B cell (primary cell): ENCODE results near the gene NT5DC3. TPM values are rescaled to one million over a fixed set of nuclear protein-coding genes. Genes with fewer than 3 reads are reported as not detected.

ENCODE experiments used
- ATAC-seq: fragments of 200-7000 bp; cut with Tn5 transposase; one replicate; pipeline ENCODE4 v1.10.0; 2021; ENCODE audit warnings: low read depth, mild to moderate bottlenecking, moderate number of reproducible peaks, moderate library complexity
- CTCF ChIA-PET: fragments of 350-600 bp; sonication (Branson Sonifier 250); formaldehyde crosslinking; loops from one replicate; lab custom pipeline; 2021; ENCODE audit warnings: antibody characterized with exemption, inconsistent platforms; lab: Charles Lee
- POLR2A ChIA-PET: fragments of 350-600 bp; sonication (Branson Sonifier 250); formaldehyde crosslinking; loops from one replicate; lab custom pipeline; 2021; ENCODE audit warnings: antibody characterized with exemption; lab: Charles Lee
- DNase-seq: peaks from one replicate; pipeline ENCODE4 v3.0.0; 2013
- H2AFZ ChIP-seq: 2 replicates; pipeline ENCODE4 v1.6.1; 2012; ENCODE audit warnings: mild to moderate bottlenecking, low read depth, low read length; ENCODE audit not compliant: insufficient read depth, poor library complexity, severe bottlenecking
- H3K27ac ChIP-seq, 2 donors: 1 replicate in 1 of 2; 2 replicates in 1 of 2; pipeline ENCODE4 v1.5.1; 2012 to 2013; ENCODE audit warnings: low read length in 2 of 2, mild to moderate bottlenecking in 2 of 2, moderate library complexity in 1 of 2
- H3K27me3 ChIP-seq, 4 experiments: fragments of 200-600 bp in 1 of 4; sonication (generic) in 1 of 4; replicated peaks in 1 of 4; 1 replicate in 2 of 4; 2 replicates in 2 of 4; pipeline versions ENCODE4 v1.6.1 to v1.7.0; 2013 to 2016; ENCODE audit warnings: low read length in 3 of 4, mild to moderate bottlenecking in 2 of 4, mixed read lengths in 1 of 4, moderate library complexity in 1 of 4; ENCODE audit not compliant: insufficient read depth in 4 of 4, control insufficient read depth in 3 of 4; ENCODE audit errors: control extremely low read depth in 1 of 4
- H3K36me3 ChIP-seq, 2 experiments: replicated peaks in 1 of 2; 1 replicate in 1 of 2; 2 replicates in 1 of 2; pipeline versions ENCODE4 v1.6.1 to v1.7.1; 2013; ENCODE audit warnings: low read length in 1 of 2; ENCODE audit not compliant: insufficient read depth in 2 of 2, control insufficient read depth in 1 of 2; ENCODE audit errors: control extremely low read depth in 1 of 2, extremely low read depth in 1 of 2
- H3K4me1 ChIP-seq, 2 donors: fragments of 200-600 bp in 1 of 2; sonication (generic) in 1 of 2; 1 replicate in 1 of 2; 2 replicates in 1 of 2; pipeline versions ENCODE4 v1.5.1 to v1.6.1; 2013 to 2017; ENCODE audit warnings: low read length in 2 of 2; ENCODE audit not compliant: control insufficient read depth in 2 of 2, insufficient read depth in 2 of 2
- H3K4me2 ChIP-seq: replicated peaks from 2 replicates; pipeline ENCODE3; 2012; ENCODE audit warnings: mild to moderate bottlenecking, low read depth, low read length; ENCODE audit not compliant: poor library complexity, severe bottlenecking
- H3K4me3 ChIP-seq, 5 experiments: fragments of 200-600 bp in 1 of 5; sonication (generic) in 1 of 5; 1 replicate in 3 of 5; 2 replicates in 2 of 5; pipeline versions ENCODE4 v1.5.1 to v1.7.0; 2011 to 2016; ENCODE audit warnings: low read length in 4 of 5, mild to moderate bottlenecking in 4 of 5, low read depth in 2 of 5, control low read depth in 1 of 5, moderate library complexity in 1 of 5; ENCODE audit not compliant: insufficient read depth in 1 of 5; ENCODE audit errors: control extremely low read depth in 1 of 5, extremely low read depth in 1 of 5
- H3K79me2 ChIP-seq: fragments of 200-600 bp; sonication (generic); one replicate; pipeline ENCODE4 v1.6.0; 2016; ENCODE audit warnings: low read length; ENCODE audit not compliant: control insufficient read depth, insufficient read depth
- H3K9ac ChIP-seq: fragments of 200-600 bp; sonication (generic); 2 replicates; pipeline ENCODE4 v1.6.1; 2017; ENCODE audit warnings: mild to moderate bottlenecking, low read length, moderate library complexity
- H3K9me3 ChIP-seq, 3 donors: one replicate each; pipeline versions ENCODE4 v1.6.1 to v1.7.1; 2013; ENCODE audit warnings: low read length in 2 of 3; ENCODE audit not compliant: control insufficient read depth in 2 of 3, insufficient read depth in 1 of 3; ENCODE audit errors: control extremely low read depth in 1 of 3
- H4K20me1 ChIP-seq: 2 replicates; pipeline ENCODE4 v1.6.0; 2012; ENCODE audit warnings: mild to moderate bottlenecking, low read length; ENCODE audit not compliant: insufficient read depth, control insufficient read depth, poor library complexity, severe bottlenecking
- H3K27ac Mint-ChIP-seq: one replicate; pipeline ENCODE4 v1.8.0; 2021; ENCODE audit warnings: mixed read lengths
- H3K27me3 Mint-ChIP-seq: one replicate; pipeline ENCODE4 v1.8.0; 2021; ENCODE audit warnings: mixed read lengths
- H3K4me1 Mint-ChIP-seq: one replicate; pipeline ENCODE4 v1.8.0; 2021; ENCODE audit warnings: mixed read lengths
- H3K4me3 Mint-ChIP-seq: one replicate; pipeline ENCODE4 v1.8.0; 2021; ENCODE audit warnings: mixed read lengths
- H3K9me3 Mint-ChIP-seq: one replicate; pipeline ENCODE4 v1.8.0; 2022; ENCODE audit warnings: mixed read lengths; ENCODE audit not compliant: insufficient read depth
- EZH2 ChIP-seq: IDR thresholded peaks from 2 replicates; pipeline ENCODE4 v1.6.1; 2012; ENCODE audit warnings: borderline replicate concordance, low read depth, mild to moderate bottlenecking, moderate library complexity, low read length; ENCODE audit not compliant: insufficient read depth, poor library complexity, severe bottlenecking
- WGBS: methylation state at CpG from one replicate; pipeline ENCODE4 v1.1.5; 2013; ENCODE audit warnings: missing lambda C conversion rate; ENCODE audit not compliant: insufficient coverage; 5-methylcytosine and 5-hydroxymethylcytosine counted together
- intact Hi-C: fragments of 100-400 bp; cut with micrococcal nuclease; formaldehyde crosslinking; loops from one replicate; pipeline ENCODE4 v1.10.0; 2022
- polyA plus RNA-seq: library from polyadenylated mRNA; depleted of rRNA; stranded (reverse); fragments of >200 nt; gene quantifications from 2 replicates; pipeline ENCODE4 v1.2.3, GENCODE V29; 2012
- total RNA-seq, 2 donors: library from RNA; stranded (reverse); fragments of 120-200 nt in 1 of 2; gene quantifications; 1 replicate in 1 of 2; 2 replicates in 1 of 2; pipeline versions ENCODE4 v1.2.3 to v1.2.4, GENCODE V29; 2013 to 2022
- TF ChIP-seq, protein P1 (sequence below): fragments of 200-600 bp; IDR thresholded peaks from one replicate; pipeline ENCODE4 v1.8.0; 2022; ENCODE audit warnings: antibody characterized with exemption, mild to moderate bottlenecking

NT5DC3 gene
- total and polyA plus RNA-seq, 2 donors (not counting 1 experiment from before 2014, with no cell fraction given), result 4.4 to 10.6 TPM

DNA sequence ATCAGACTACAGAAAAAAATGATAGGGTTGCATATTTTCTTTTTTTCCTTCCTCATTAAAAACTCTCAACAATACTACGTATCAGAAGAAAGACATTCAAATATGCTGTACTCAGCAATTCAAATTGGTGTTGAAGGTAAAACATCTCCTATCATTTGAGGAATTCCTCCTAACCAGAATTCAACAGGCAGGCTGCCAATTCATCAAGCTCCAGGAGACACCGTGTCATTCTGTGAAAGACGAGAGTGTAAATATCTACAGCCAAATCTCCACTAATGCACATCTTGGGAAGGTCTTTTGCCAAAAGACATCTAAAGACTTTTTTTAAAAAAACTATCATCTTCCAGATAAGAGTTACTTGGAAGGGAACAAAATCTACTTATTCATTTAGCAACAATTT, 26.6 kb downstream of the NT5DC3 start:
- no peak overlapping the region for H3K9ac ChIP-seq
- no peak overlapping the region for H3K27ac ChIP-seq
- H3K4me1 ChIP-seq, result no peaks in the 10 kb centered on the region
- no peak overlapping the region for H3K4me3 Mint-ChIP-seq
- no CpG with 5 or more reads among the region's 3 CpGs for WGBS
- TF ChIP-seq, protein P1, sequence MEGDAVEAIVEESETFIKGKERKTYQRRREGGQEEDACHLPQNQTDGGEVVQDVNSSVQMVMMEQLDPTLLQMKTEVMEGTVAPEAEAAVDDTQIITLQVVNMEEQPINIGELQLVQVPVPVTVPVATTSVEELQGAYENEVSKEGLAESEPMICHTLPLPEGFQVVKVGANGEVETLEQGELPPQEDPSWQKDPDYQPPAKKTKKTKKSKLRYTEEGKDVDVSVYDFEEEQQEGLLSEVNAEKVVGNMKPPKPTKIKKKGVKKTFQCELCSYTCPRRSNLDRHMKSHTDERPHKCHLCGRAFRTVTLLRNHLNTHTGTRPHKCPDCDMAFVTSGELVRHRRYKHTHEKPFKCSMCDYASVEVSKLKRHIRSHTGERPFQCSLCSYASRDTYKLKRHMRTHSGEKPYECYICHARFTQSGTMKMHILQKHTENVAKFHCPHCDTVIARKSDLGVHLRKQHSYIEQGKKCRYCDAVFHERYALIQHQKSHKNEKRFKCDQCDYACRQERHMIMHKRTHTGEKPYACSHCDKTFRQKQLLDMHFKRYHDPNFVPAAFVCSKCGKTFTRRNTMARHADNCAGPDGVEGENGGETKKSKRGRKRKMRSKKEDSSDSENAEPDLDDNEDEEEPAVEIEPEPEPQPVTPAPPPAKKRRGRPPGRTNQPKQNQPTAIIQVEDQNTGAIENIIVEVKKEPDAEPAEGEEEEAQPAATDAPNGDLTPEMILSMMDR, result no peak
- TF ChIP-seq EZH2, result no peak
- DNase-seq, result no peak
- ChIA-PET POLR2A (no interaction called here), CTCF (no interaction called here)
- H3K27ac Mint-ChIP-seq, result no peak overlapping the region
- H3K27me3 ChIP-seq, result no peaks in the 10 kb centered on the region
- H3K4me2 ChIP-seq, result no peak overlapping the region
- H2AFZ ChIP-seq, result no peak overlapping the region
- no peak overlapping the region for H3K4me3 ChIP-seq
- H3K9me3 Mint-ChIP-seq, result no peaks in the 10 kb centered on the region
- H3K9me3 ChIP-seq, result no peaks in the 10 kb centered on the region
- no peaks in the 10 kb centered on the region for H3K79me2 ChIP-seq
- H3K36me3 ChIP-seq, result peaks cover 6 to 29% of the 10 kb centered on the region in 2 experiments
- H4K20me1 ChIP-seq, result no peaks in the 10 kb centered on the region
- no peaks in the 10 kb centered on the region for H3K4me1 Mint-ChIP-seq
- no peaks in the 10 kb centered on the region for H3K27me3 Mint-ChIP-seq
- ATAC-seq, result no peak
- intact Hi-C loops, result no loop called here

DNA sequence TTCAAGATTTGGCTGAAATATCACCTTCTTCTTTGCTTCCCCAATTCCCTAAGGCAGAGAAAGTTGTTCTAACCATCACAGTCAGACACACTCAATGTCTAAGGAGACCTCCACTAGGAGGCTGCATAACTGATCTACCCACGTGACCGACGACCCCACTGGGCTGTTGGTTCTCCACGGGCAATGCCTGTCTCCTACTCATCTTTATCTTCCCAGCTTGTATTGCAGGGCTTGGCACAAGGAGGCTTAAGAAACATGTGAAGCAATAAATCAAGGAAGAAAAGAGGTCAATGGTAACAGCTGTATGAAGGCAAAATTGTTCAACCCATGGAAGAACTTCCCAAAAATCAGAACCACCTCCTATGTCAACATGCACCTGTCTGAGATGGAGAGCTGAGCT, 27.1 kb downstream of the NT5DC3 start:
- intact Hi-C loops, result no loop called here
- CTCF ChIA-PET, result no interaction called here
- H3K79me2 ChIP-seq, result no peaks in the 10 kb centered on the region
- Mint-ChIP-seq H3K4me3 (no peak overlapping the region), H3K4me1 (no peaks in the 10 kb centered on the region), H3K27ac (no peak overlapping the region), H3K9me3 (no peaks in the 10 kb centered on the region), H3K27me3 (no peaks in the 10 kb centered on the region)
- WGBS, result no CpG with 5 or more reads among the region's 4 CpGs
- DNase-seq, result no peak
- H3K9ac ChIP-seq, result no peak overlapping the region
- POLR2A ChIA-PET, result no interaction called here
- no peak for ATAC-seq
- H3K4me3 ChIP-seq, result no peak overlapping the region
- H3K27ac ChIP-seq, result no peak overlapping the region
- peaks cover 7 to 29% of the 10 kb centered on the region in 2 experiments for H3K36me3 ChIP-seq
- no peaks in the 10 kb centered on the region for H4K20me1 ChIP-seq
- H3K27me3 ChIP-seq, result no peaks in the 10 kb centered on the region
- no peak overlapping the region for H3K4me2 ChIP-seq
- TF ChIP-seq EZH2, result no peak
- TF ChIP-seq, protein P1, result no peak
- no peak overlapping the region for H2AFZ ChIP-seq
- H3K4me1 ChIP-seq, result no peaks in the 10 kb centered on the region
- H3K9me3 ChIP-seq, result no peaks in the 10 kb centered on the region
